Hepatocyte (in vitro differentiated cells): ENCODE results near the gene PACRG. TPM values are rescaled to one million over a fixed set of nuclear protein-coding genes. Genes with fewer than 3 reads are reported as not detected.

Experiments used
- DNase-seq: peaks from one replicate; pipeline ENCODE4 v3.0.0-alpha.2; 2016; ENCODE audit warnings: low spot score
- H2AFZ ChIP-seq: fragments of 200-600 bp; sonication (generic); 2 replicates; pipeline ENCODE4 v1.6.0; 2016; ENCODE audit warnings: antibody characterized with exemption, mild to moderate bottlenecking
- H3K27ac ChIP-seq: fragments of 200-600 bp; sonication (generic); 2 replicates; pipeline ENCODE4 v1.5.1; 2016; ENCODE audit warnings: mild to moderate bottlenecking
- H3K27me3 ChIP-seq: fragments of 200-600 bp; sonication (generic); 2 replicates; pipeline ENCODE4 v1.6.1; 2016
- H3K36me3 ChIP-seq: fragments of 200-600 bp; sonication (generic); replicated peaks from 2 replicates; pipeline ENCODE4 v1.5.1; 2016; ENCODE audit warnings: low read depth; ENCODE audit not compliant: insufficient read depth
- H3K4me1 ChIP-seq: fragments of 200-600 bp; sonication (generic); 2 replicates; pipeline ENCODE4 v1.5.1; 2016; ENCODE audit warnings: mild to moderate bottlenecking, moderate library complexity; ENCODE audit not compliant: insufficient read depth
- H3K4me2 ChIP-seq: fragments of 200-600 bp; sonication (generic); 2 replicates; pipeline ENCODE4 v1.6.0; 2016
- H3K4me3 ChIP-seq: fragments of 200-600 bp; sonication (generic); 2 replicates; pipeline ENCODE4 v1.5.1; 2016; ENCODE audit warnings: mild to moderate bottlenecking
- H3K79me2 ChIP-seq: fragments of 200-600 bp; sonication (generic); 2 replicates; pipeline ENCODE4 v1.6.0; 2017; ENCODE audit warnings: mild to moderate bottlenecking
- H3K9me2 ChIP-seq: fragments of 200-600 bp; sonication (generic); replicated peaks from 2 replicates; pipeline ENCODE4 v1.6.0; 2017; ENCODE audit warnings: mild to moderate bottlenecking; ENCODE audit not compliant: insufficient read depth
- H3K9me3 ChIP-seq: fragments of 200-600 bp; sonication (generic); 2 replicates; pipeline ENCODE4 v1.5.1; 2016; ENCODE audit warnings: low read depth, mild to moderate bottlenecking
- H4K20me1 ChIP-seq: fragments of 200-600 bp; sonication (generic); 2 replicates; pipeline ENCODE4 v1.6.0; 2016; ENCODE audit warnings: mild to moderate bottlenecking; ENCODE audit not compliant: insufficient read depth, poor library complexity, severe bottlenecking
- CTCF ChIP-seq: fragments of 200-600 bp; sonication (generic); IDR thresholded peaks from 2 replicates; pipeline ENCODE4 v1.5.1; 2016; ENCODE audit warnings: antibody characterized with exemption, mild to moderate bottlenecking; ENCODE audit not compliant: poor library complexity
- EZH2 ChIP-seq: fragments of 200-600 bp; sonication (generic); IDR thresholded peaks from 2 replicates; pipeline ENCODE4 v1.6.1; 2016; ENCODE audit warnings: antibody characterized with exemption, mild to moderate bottlenecking, borderline replicate concordance
- EZH2phosphoT487 ChIP-seq: fragments of 200-600 bp; sonication (generic); IDR thresholded peaks from one replicate; pipeline ENCODE4 v1.6.1; 2018; ENCODE audit warnings: antibody characterized with exemption, mild to moderate bottlenecking, low read depth, moderate library complexity; ENCODE audit not compliant: unreplicated experiment, severe bottlenecking
- WGBS: methylation state at CpG from one replicate; pipeline ENCODE4 v1.1.6; 2016; ENCODE audit warnings: low lambda C conversion rate; ENCODE audit errors: missing lambda C conversion rate; 5-methylcytosine and 5-hydroxymethylcytosine counted together
- polyA plus RNA-seq: library from polyadenylated mRNA; unstranded; fragments of >200 nt; fragmentation: Nextera tagmentation; extraction: Ambion mirVana; gene quantifications from 2 replicates; pipeline ENCODE4 v1.2.1, GENCODE V29; 2016
- total RNA-seq: library from RNA; depleted of rRNA; stranded (reverse); fragments of >200 nt; gene quantifications from 2 replicates; pipeline ENCODE4 v1.2.3, GENCODE V29; 2014

The PACRG gene
- total and polyA plus RNA-seq, 2 experiments from 2014 or later: 0.91 to 2.6 TPM

- H3K27ac ChIP-seq: no peak overlapping the region
- no peaks in the 10 kb centered on the region for H3K9me2 ChIP-seq
- TF ChIP-seq EZH2phosphoT487 (no peak), EZH2 (no peak), CTCF (no peak)
- no peaks in the 10 kb centered on the region for H4K20me1 ChIP-seq
- no peak overlapping the region for H3K4me2 ChIP-seq
- no peaks in the 10 kb centered on the region for H3K36me3 ChIP-seq
- WGBS: 90% methylated on average over 2 of the region's 2 CpGs
- H3K79me2 ChIP-seq: no peaks in the 10 kb centered on the region
- no peak overlapping the region for H2AFZ ChIP-seq
- H3K9me3 ChIP-seq: no peaks in the 10 kb centered on the region
- H3K27me3 ChIP-seq: no peaks in the 10 kb centered on the region
- no peaks in the 10 kb centered on the region for H3K4me1 ChIP-seq
- H3K4me3 ChIP-seq: no peak overlapping the region
- DNase-seq: no peak
These were observed 335.0 kb downstream of the PACRG start for GRCh38 chr6:163062790-163063189.

GRCh38 chr6:163063561-163063960 lies 335.8 kb downstream of the PACRG start:
- H3K4me1 ChIP-seq: no peaks in the 10 kb centered on the region
- H4K20me1 ChIP-seq: no peaks in the 10 kb centered on the region
- H3K36me3 ChIP-seq: no peaks in the 10 kb centered on the region
- no peak for DNase-seq
- H3K79me2 ChIP-seq: no peaks in the 10 kb centered on the region
- WGBS: 91% methylated on average over 6 of the region's 6 CpGs
- H3K27me3 ChIP-seq: no peaks in the 10 kb centered on the region
- H3K27ac ChIP-seq: no peak overlapping the region
- no peak for TF ChIP-seq EZH2
- TF ChIP-seq EZH2phosphoT487: no peak
- TF ChIP-seq CTCF: no peak
- H3K4me3 ChIP-seq: no peak overlapping the region
- no peak overlapping the region for H2AFZ ChIP-seq
- H3K9me3 ChIP-seq: no peaks in the 10 kb centered on the region
- H3K4me2 ChIP-seq: no peak overlapping the region
- H3K9me2 ChIP-seq: no peaks in the 10 kb centered on the region

GRCh38 chr6:163064397-163064796 lies 336.6 kb downstream of the PACRG start:
- Histone ChIP-seq H3K79me2 (no peaks in the 10 kb centered on the region), H3K27me3 (no peaks in the 10 kb centered on the region), H3K4me2 (no peak overlapping the region), H3K9me3 (no peaks in the 10 kb centered on the region), H3K4me1 (no peaks in the 10 kb centered on the region), H3K27ac (no peak overlapping the region), H2AFZ (no peak overlapping the region), H3K4me3 (no peak overlapping the region), H3K9me2 (no peaks in the 10 kb centered on the region), H3K36me3 (no peaks in the 10 kb centered on the region), H4K20me1 (no peaks in the 10 kb centered on the region)
- DNase-seq: no peak
- TF ChIP-seq EZH2phosphoT487: no peak
- no peak for TF ChIP-seq EZH2
- TF ChIP-seq CTCF: no peak
- WGBS: 94% methylated on average over 5 of the region's 5 CpGs

GRCh38 chr6:163066200-163066599 lies 338.4 kb downstream of the PACRG start:
- no peaks in the 10 kb centered on the region for H3K9me2 ChIP-seq
- no peaks in the 10 kb centered on the region for H4K20me1 ChIP-seq
- DNase-seq: no peak
- no peak overlapping the region for H3K27ac ChIP-seq
- no peaks in the 10 kb centered on the region for H3K36me3 ChIP-seq
- no peaks in the 10 kb centered on the region for H3K79me2 ChIP-seq
- no peak overlapping the region for H3K4me3 ChIP-seq
- WGBS: 89% methylated on average over 3 of the region's 3 CpGs
- H3K27me3 ChIP-seq: no peaks in the 10 kb centered on the region
- no peaks in the 10 kb centered on the region for H3K9me3 ChIP-seq
- H2AFZ ChIP-seq: no peak overlapping the region
- TF ChIP-seq EZH2phosphoT487: no peak
- no peak for TF ChIP-seq CTCF
- no peak for TF ChIP-seq EZH2
- no peaks in the 10 kb centered on the region for H3K4me1 ChIP-seq
- H3K4me2 ChIP-seq: no peak overlapping the region
